HEK293 (cell line): ENCODE results near the gene PCDH1.
A peak's percentile ranks its signal among the peaks of the same experiment; 100 is the strongest.

ENCODE experiments used
- CTCF ChIA-PET: fragments of 350-600 bp; formaldehyde crosslinking; extraction: SDS; loops from one replicate; lab custom pipeline; 2021; ENCODE audit warnings: antibody characterized with exemption; lab: Yijun Ruan, JAX
- POLR2A ChIA-PET: fragments of 300-600 bp; formaldehyde crosslinking; extraction: SDS; loops from one replicate; lab custom pipeline; 2020; ENCODE audit warnings: antibody characterized with exemption, inconsistent platforms; lab: Yijun Ruan, JAX
- H3K27ac ChIP-seq: fragments of 200-500 bp; sonication (Bioruptor generic); 2 replicates; pipeline ENCODE4 v1.5.1; 2014; ENCODE audit warnings: low read depth, low read length, control low read depth, inconsistent platforms; ENCODE audit errors: extremely low read depth
- H3K36me3 ChIP-seq, 2 experiments: fragments of 200-500 bp in 1 of 2; sonication (Bioruptor generic) in 1 of 2; 1 replicate in 1 of 2; 2 replicates in 1 of 2; pipeline ENCODE4 v1.5.1; 2014 to 2017; ENCODE audit warnings: inconsistent platforms in 2 of 2, low read length in 2 of 2; ENCODE audit not compliant: control insufficient read depth in 2 of 2, insufficient read depth in 1 of 2
- H3K4me1 ChIP-seq: fragments of 200-500 bp; sonication (Bioruptor generic); 2 replicates; pipeline ENCODE4 v1.5.1; 2014; ENCODE audit warnings: mild to moderate bottlenecking, low read length, inconsistent platforms; ENCODE audit not compliant: control insufficient read depth, insufficient read depth
- H3K4me3 ChIP-seq: 2 replicates; pipeline ENCODE4 v1.5.1; 2011; ENCODE audit warnings: low read depth, mild to moderate bottlenecking, control low read depth, low read length, moderate library complexity
- H3K9me3 ChIP-seq: fragments of 200-500 bp; sonication (Bioruptor generic); 2 replicates; pipeline ENCODE4 v1.5.1; 2014; ENCODE audit warnings: low read depth, low read length, inconsistent platforms; ENCODE audit not compliant: control insufficient read depth, insufficient read depth
- BCL6B ChIP-seq: fragments of 450-650 bp; formaldehyde crosslinking; IDR thresholded peaks from 2 replicates; pipeline ENCODE4 v1.5.1; 2017; ENCODE audit warnings: missing biosample characterization, missing genetic modification characterization
- EGR2 ChIP-seq: fragments of 450-650 bp; formaldehyde crosslinking; IDR thresholded peaks from 2 replicates; pipeline ENCODE4 v1.5.1; 2016; ENCODE audit warnings: low read depth, missing biosample characterization, missing genetic modification characterization
- GLIS1 ChIP-seq: fragments of 450-650 bp; formaldehyde crosslinking; IDR thresholded peaks from 2 replicates; pipeline ENCODE4 v1.5.1; 2016; ENCODE audit warnings: missing biosample characterization, missing genetic modification characterization
- GLIS2 ChIP-seq: fragments of 450-650 bp; formaldehyde crosslinking; IDR thresholded peaks from 2 replicates; pipeline ENCODE4 v1.5.1; 2016; ENCODE audit warnings: missing biosample characterization, missing genetic modification characterization
- KLF8 ChIP-seq: fragments of 450-650 bp; formaldehyde crosslinking; IDR thresholded peaks from 2 replicates; pipeline ENCODE4 v1.5.1; 2016; ENCODE audit warnings: missing biosample characterization, missing genetic modification characterization
- OSR2 ChIP-seq: fragments of 450-650 bp; formaldehyde crosslinking; IDR thresholded peaks from 2 replicates; pipeline ENCODE4 v1.5.1; 2016; ENCODE audit warnings: missing biosample characterization, missing genetic modification characterization
- PRDM4 ChIP-seq: fragments of 450-650 bp; formaldehyde crosslinking; IDR thresholded peaks from 2 replicates; pipeline ENCODE4 v1.5.1; 2017; ENCODE audit warnings: missing biosample characterization, missing genetic modification characterization
- SCRT2 ChIP-seq: fragments of 450-650 bp; formaldehyde crosslinking; IDR thresholded peaks from 2 replicates; pipeline ENCODE4 v1.5.1; 2016; ENCODE audit warnings: missing biosample characterization, missing genetic modification characterization
- SETDB1 ChIP-seq: IDR thresholded peaks from one replicate; pipeline ENCODE4 v1.6.1; 2017; ENCODE audit warnings: mild to moderate bottlenecking, low read length, moderate library complexity, mixed read lengths; ENCODE audit not compliant: insufficient read length
- TCF7L2 ChIP-seq: IDR thresholded peaks from 2 replicates; pipeline ENCODE4 v1.6.1; 2011; ENCODE audit warnings: low read depth, mild to moderate bottlenecking, inconsistent platforms, low read length, moderate library complexity, borderline replicate concordance
- WT1 ChIP-seq: fragments of 450-650 bp; formaldehyde crosslinking; IDR thresholded peaks from 2 replicates; pipeline ENCODE4 v1.5.1; 2016; ENCODE audit warnings: missing biosample characterization, missing genetic modification characterization
- ZBTB49 ChIP-seq: fragments of 450-650 bp; formaldehyde crosslinking; IDR thresholded peaks from 2 replicates; pipeline ENCODE4 v1.5.1; 2016; ENCODE audit warnings: missing biosample characterization, missing genetic modification characterization, low read depth
- ZFHX2 ChIP-seq: fragments of 450-650 bp; formaldehyde crosslinking; conservative IDR thresholded peaks from 2 replicates; pipeline ENCODE4 v1.5.1; 2016; ENCODE audit warnings: missing biosample characterization, missing genetic modification characterization
- ZNF10 ChIP-seq: fragments of 450-650 bp; formaldehyde crosslinking; IDR thresholded peaks from 2 replicates; pipeline ENCODE4 v1.5.1; 2017; ENCODE audit warnings: missing biosample characterization, missing genetic modification characterization
- ZNF132 ChIP-seq: fragments of 450-650 bp; formaldehyde crosslinking; IDR thresholded peaks from 2 replicates; pipeline ENCODE4 v1.5.1; 2017; ENCODE audit warnings: missing biosample characterization, missing genetic modification characterization, borderline replicate concordance
- ZNF223 ChIP-seq: fragments of 450-650 bp; formaldehyde crosslinking; IDR thresholded peaks from 2 replicates; pipeline ENCODE4 v1.5.1; 2016; ENCODE audit warnings: missing biosample characterization, missing genetic modification characterization
- ZNF239 ChIP-seq: fragments of 450-650 bp; formaldehyde crosslinking; IDR thresholded peaks from 2 replicates; pipeline ENCODE4 v1.5.1; 2016; ENCODE audit warnings: missing biosample characterization, missing genetic modification characterization
- ZNF426 ChIP-seq: fragments of 450-650 bp; formaldehyde crosslinking; IDR thresholded peaks from 2 replicates; pipeline ENCODE4 v1.5.1; 2017; ENCODE audit warnings: missing biosample characterization, missing genetic modification characterization, mild to moderate bottlenecking, inconsistent platforms, moderate library complexity
- ZNF510 ChIP-seq: fragments of 450-650 bp; formaldehyde crosslinking; IDR thresholded peaks from 2 replicates; pipeline ENCODE4 v1.5.1; 2018; ENCODE audit warnings: mild to moderate bottlenecking, missing genetic modification characterization, missing biosample characterization; ENCODE audit not compliant: insufficient replicate concordance
- ZNF549 ChIP-seq: fragments of 450-650 bp; IDR thresholded peaks from 2 replicates; pipeline ENCODE4 v1.5.1; 2018; ENCODE audit warnings: missing biosample characterization, missing genetic modification characterization, mild to moderate bottlenecking, inconsistent platforms, moderate library complexity
- ZNF571 ChIP-seq: fragments of 450-650 bp; formaldehyde crosslinking; IDR thresholded peaks from 2 replicates; pipeline ENCODE4 v1.5.0; 2017; ENCODE audit warnings: missing biosample characterization, missing genetic modification characterization
- ZNF580 ChIP-seq: fragments of 450-650 bp; formaldehyde crosslinking; IDR thresholded peaks from 2 replicates; pipeline ENCODE4 v1.5.1; 2016; ENCODE audit warnings: missing biosample characterization, missing genetic modification characterization
- ZNF621 ChIP-seq: fragments of 450-650 bp; formaldehyde crosslinking; IDR thresholded peaks from 2 replicates; pipeline ENCODE4 v1.5.1; 2017; ENCODE audit warnings: missing biosample characterization, missing genetic modification characterization
- ZNF658 ChIP-seq: fragments of 450-650 bp; formaldehyde crosslinking; IDR thresholded peaks from 2 replicates; pipeline ENCODE4; 2016; ENCODE audit warnings: missing biosample characterization, missing genetic modification characterization
- ZNF677 ChIP-seq: fragments of 450-650 bp; IDR thresholded peaks from 2 replicates; pipeline ENCODE4 v1.5.0; 2018; ENCODE audit warnings: missing biosample characterization, mild to moderate bottlenecking, missing genetic modification characterization, moderate library complexity
- ZNF776 ChIP-seq: fragments of 450-650 bp; formaldehyde crosslinking; IDR thresholded peaks from 2 replicates; pipeline ENCODE4 v1.5.0; 2017; ENCODE audit warnings: missing biosample characterization, missing genetic modification characterization, borderline replicate concordance
- ZNF785 ChIP-seq: fragments of 450-650 bp; formaldehyde crosslinking; IDR thresholded peaks from 2 replicates; pipeline ENCODE4 v1.5.1; 2016; ENCODE audit warnings: missing biosample characterization, missing genetic modification characterization

PCDH1 gene

GRCh38 chr5:141868541-141868940 lies 9.7 kb downstream of the PCDH1 start:
- ChIA-PET CTCF (interaction anchor here (0.7 to 3.0 kb wide), 2 partner anchors 10 to 1047 kb away, joined by 3 to 13 read pairs; partner anchors contain the start of gene PCDH1), POLR2A (no interaction called here)
- TF ChIP-seq KLF8 (tag by site-specific recombination) (no peak), ZNF426 (tag by site-specific recombination) (no peak), GLIS2 (no peak), ZNF223 (tag by site-specific recombination) (no peak), ZNF239 (no peak), SETDB1 (no peak), ZNF571 (tag by site-specific recombination) (no peak), ZNF785 (tag by site-specific recombination) (no peak)
- Histone ChIP-seq H3K9me3 (no peaks in the 10 kb centered on the region), H3K27ac (no peak overlapping the region), H3K36me3 (peaks cover 0 to 15% of the 10 kb centered on the region in 2 experiments; a peak in 1 of 3 replicates), H3K4me3 (no peak overlapping the region), H3K4me1 (no peaks in the 10 kb centered on the region)

GRCh38 chr5:141867651-141868050 lies 10.6 kb downstream of the PCDH1 start:
- ChIA-PET CTCF (interaction anchor here (0.6 to 1.4 kb wide), 3 partner anchors 53 to 1046 kb away, joined by 3 to 4 read pairs (median 3); no protein-coding TSS in a partner anchor), POLR2A (interaction anchor here (0.7 kb wide), 1 partner anchor 145 kb away, joined by 3 read pairs; no protein-coding TSS in a partner anchor)
- peaks cover 0 to 15% of the 10 kb centered on the region in 2 experiments; a peak in 1 of 3 replicates for H3K36me3 ChIP-seq
- H3K9me3 ChIP-seq, result no peaks in the 10 kb centered on the region
- 0 out of 2 replicates have a peak, but pooled peaks have one; percentile 13 for TF ChIP-seq SCRT2
- TF ChIP-seq EGR2 (tag by site-specific recombination), result 0 out of 2 replicates have a peak, but pooled peaks have one; percentile 33
- no peak for TF ChIP-seq ZNF510
- peak; percentile 21; the same call in 1 of the 2 replicates for TF ChIP-seq ZFHX2 (tag by site-specific recombination)
- H3K27ac ChIP-seq, result no peak overlapping the region
- H3K4me3 ChIP-seq, result no peak overlapping the region
- no peaks in the 10 kb centered on the region for H3K4me1 ChIP-seq

GRCh38 chr5:141867139-141867538 lies 11.1 kb downstream of the PCDH1 start:
- H3K4me3 ChIP-seq, result no peak overlapping the region
- H3K36me3 ChIP-seq, result peaks cover 0 to 15% of the 10 kb centered on the region in 2 experiments; a peak in 1 of 3 replicates
- H3K9me3 ChIP-seq, result no peaks in the 10 kb centered on the region
- H3K27ac ChIP-seq, result no peak overlapping the region
- H3K4me1 ChIP-seq, result no peaks in the 10 kb centered on the region
- ChIA-PET CTCF (interaction anchor here (1.4 kb wide), 1 partner anchor 53 kb away, joined by 4 read pairs; no protein-coding TSS in a partner anchor), POLR2A (interaction anchor here (0.7 kb wide), 1 partner anchor 145 kb away, joined by 3 read pairs; no protein-coding TSS in a partner anchor)
- no peak for TF ChIP-seq PRDM4
- TF ChIP-seq TCF7L2, result no peak
- no peak for TF ChIP-seq BCL6B (tag by site-specific recombination)
- TF ChIP-seq ZNF621 (tag by site-specific recombination), result no peak
- no peak for TF ChIP-seq OSR2 (tag by site-specific recombination)
- TF ChIP-seq ZNF10 (tag by site-specific recombination), result no peak
- no peak for TF ChIP-seq ZBTB49
- no peak for TF ChIP-seq ZNF580 (tag by site-specific recombination)
- no peak for TF ChIP-seq ZNF677 (tag by site-specific recombination)
- no peak for TF ChIP-seq ZNF549
- TF ChIP-seq GLIS1 (tag by site-specific recombination), result no peak
- TF ChIP-seq WT1 (tag by site-specific recombination), result no peak
- TF ChIP-seq ZNF776 (tag by site-specific recombination), result no peak
- TF ChIP-seq ZNF658 (tag by site-specific recombination), result no peak
- TF ChIP-seq ZNF132 (tag by site-specific recombination), result no peak
